Astrocyte (in vitro differentiated cells and primary cell): ENCODE data around the gene EMP2. TPM values are rescaled to one million over a fixed set of nuclear protein-coding genes. Genes with fewer than 3 reads are reported as not detected.

Experiments
- DNase-seq: peaks from one replicate; pipeline ENCODE4 v3.0.0-alpha.2; 2010; ENCODE audit warnings: low read depth
- FAIRE-seq: peaks from 2 replicates; lab custom pipeline; 2011; peaks lifted over from hg19 to GRCh38; lab: Jason Lieb, UNC
- H2AFZ ChIP-seq: 2 replicates; pipeline ENCODE4 v1.6.0; 2012; ENCODE audit warnings: low read depth, low read length, inconsistent platforms
- H3K27ac ChIP-seq: 2 replicates; pipeline ENCODE4 v1.5.1; 2011; ENCODE audit warnings: low read depth, low read length, inconsistent platforms
- H3K27me3 ChIP-seq: 2 replicates; pipeline ENCODE4 v1.6.0; 2011; ENCODE audit warnings: low read length, inconsistent platforms; ENCODE audit not compliant: insufficient read depth
- H3K36me3 ChIP-seq: 2 replicates; pipeline ENCODE4 v1.5.1; 2011; ENCODE audit warnings: low read length, inconsistent platforms; ENCODE audit not compliant: insufficient read depth
- H3K4me1 ChIP-seq: 2 replicates; pipeline ENCODE4 v1.5.1; 2011; ENCODE audit warnings: low read length, inconsistent platforms; ENCODE audit not compliant: insufficient read depth
- H3K4me2 ChIP-seq: 2 replicates; pipeline ENCODE4 v1.6.0; 2012; ENCODE audit warnings: low read length, inconsistent platforms
- H3K4me3 ChIP-seq: 2 replicates; pipeline ENCODE4 v1.5.1; 2011; ENCODE audit warnings: low read depth, mild to moderate bottlenecking, low read length, inconsistent platforms; ENCODE audit not compliant: insufficient read depth
- H3K79me2 ChIP-seq: 2 replicates; pipeline ENCODE4 v1.6.0; 2012; ENCODE audit warnings: mild to moderate bottlenecking, low read length, inconsistent platforms; ENCODE audit not compliant: insufficient read depth
- H3K9ac ChIP-seq: 2 replicates; pipeline ENCODE4 v1.6.0; 2012; ENCODE audit warnings: mild to moderate bottlenecking, low read length, inconsistent platforms
- H3K9me3 ChIP-seq: 2 replicates; pipeline ENCODE4 v1.5.1; 2012; ENCODE audit warnings: low read depth, mild to moderate bottlenecking, low read length, inconsistent platforms; ENCODE audit not compliant: insufficient read depth
- H4K20me1 ChIP-seq: 2 replicates; pipeline ENCODE4 v1.6.0; 2012; ENCODE audit warnings: low read length, inconsistent platforms; ENCODE audit not compliant: insufficient read depth
- H3K27ac Mint-ChIP-seq: one replicate; pipeline ENCODE4 v1.8.0; 2021; ENCODE audit warnings: mild to moderate bottlenecking, mixed read lengths; ENCODE audit not compliant: unreplicated experiment
- H3K27me3 Mint-ChIP-seq: one replicate; pipeline ENCODE4 v1.8.0; 2021; ENCODE audit warnings: low read depth, mixed read lengths; ENCODE audit not compliant: unreplicated experiment
- H3K36me3 Mint-ChIP-seq: one replicate; pipeline ENCODE4 v1.8.0; 2021; ENCODE audit warnings: low read depth, mixed read lengths; ENCODE audit not compliant: unreplicated experiment
- H3K4me1 Mint-ChIP-seq: one replicate; pipeline ENCODE4 v1.8.0; 2021; ENCODE audit warnings: low read depth, mixed read lengths; ENCODE audit not compliant: unreplicated experiment
- H3K4me3 Mint-ChIP-seq: one replicate; pipeline ENCODE4 v1.8.0; 2021; ENCODE audit warnings: mild to moderate bottlenecking, moderate library complexity, mixed read lengths; ENCODE audit not compliant: unreplicated experiment
- H3K9me3 Mint-ChIP-seq: one replicate; pipeline ENCODE4 v1.8.0; 2021; ENCODE audit warnings: mild to moderate bottlenecking, mixed read lengths; ENCODE audit not compliant: unreplicated experiment
- EZH2 ChIP-seq: IDR thresholded peaks from 2 replicates; pipeline ENCODE4 v1.6.1; 2012; ENCODE audit warnings: mild to moderate bottlenecking, low read length, inconsistent platforms; ENCODE audit not compliant: insufficient read depth
- total RNA-seq: library from RNA; stranded (reverse); gene quantifications from 2 replicates; pipeline ENCODE4 v1.2.1, GENCODE V29; 2021
- TF ChIP-seq, protein P1 (sequence below): IDR thresholded peaks from 2 replicates; pipeline ENCODE4 v1.5.1; 2011; ENCODE audit warnings: low read depth, mild to moderate bottlenecking, inconsistent platforms, low read length, moderate library complexity; ENCODE audit not compliant: insufficient read depth

The EMP2 gene
- total RNA-seq, 1 donor from 2014 or later = 1.7 TPM

DNA sequence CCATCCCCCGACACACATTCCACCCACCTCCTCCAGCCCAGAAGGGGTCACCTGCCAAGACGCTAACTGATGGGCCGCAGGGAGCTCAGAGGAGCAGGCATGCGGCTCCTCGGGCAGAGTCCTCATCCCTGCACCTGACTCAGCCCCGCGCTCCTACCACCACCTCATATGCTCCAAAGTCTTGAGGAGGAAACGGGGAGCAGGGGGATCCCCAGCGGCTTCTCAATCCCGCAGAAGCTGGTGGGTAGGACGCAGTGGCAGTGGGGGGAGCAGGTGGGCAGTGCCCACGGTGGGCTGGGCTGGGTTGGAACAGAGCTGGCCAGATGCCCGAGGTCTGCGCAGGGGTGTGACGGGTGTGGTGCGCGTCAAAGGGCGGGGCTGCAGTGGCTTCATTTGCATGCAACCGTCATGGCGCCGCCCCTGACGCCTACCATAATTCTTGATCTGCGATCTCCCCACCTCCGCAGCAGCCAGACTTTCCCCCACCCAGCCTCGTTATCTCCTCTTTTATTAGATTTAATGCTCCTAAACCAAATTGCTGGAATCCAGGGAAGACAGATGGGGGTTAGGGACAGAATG, 39.0 kb upstream of the EMP2 start:
- H3K9ac ChIP-seq = no peak overlapping the region
- Mint-ChIP-seq H3K27me3 (peaks cover 31% of the 10 kb centered on the region), H3K36me3 (no peaks in the 10 kb centered on the region), H3K27ac (no peak overlapping the region), H3K4me1 (peaks cover 6% of the 10 kb centered on the region), H3K9me3 (no peaks in the 10 kb centered on the region), H3K4me3 (no peak overlapping the region)
- TF ChIP-seq, protein P1, sequence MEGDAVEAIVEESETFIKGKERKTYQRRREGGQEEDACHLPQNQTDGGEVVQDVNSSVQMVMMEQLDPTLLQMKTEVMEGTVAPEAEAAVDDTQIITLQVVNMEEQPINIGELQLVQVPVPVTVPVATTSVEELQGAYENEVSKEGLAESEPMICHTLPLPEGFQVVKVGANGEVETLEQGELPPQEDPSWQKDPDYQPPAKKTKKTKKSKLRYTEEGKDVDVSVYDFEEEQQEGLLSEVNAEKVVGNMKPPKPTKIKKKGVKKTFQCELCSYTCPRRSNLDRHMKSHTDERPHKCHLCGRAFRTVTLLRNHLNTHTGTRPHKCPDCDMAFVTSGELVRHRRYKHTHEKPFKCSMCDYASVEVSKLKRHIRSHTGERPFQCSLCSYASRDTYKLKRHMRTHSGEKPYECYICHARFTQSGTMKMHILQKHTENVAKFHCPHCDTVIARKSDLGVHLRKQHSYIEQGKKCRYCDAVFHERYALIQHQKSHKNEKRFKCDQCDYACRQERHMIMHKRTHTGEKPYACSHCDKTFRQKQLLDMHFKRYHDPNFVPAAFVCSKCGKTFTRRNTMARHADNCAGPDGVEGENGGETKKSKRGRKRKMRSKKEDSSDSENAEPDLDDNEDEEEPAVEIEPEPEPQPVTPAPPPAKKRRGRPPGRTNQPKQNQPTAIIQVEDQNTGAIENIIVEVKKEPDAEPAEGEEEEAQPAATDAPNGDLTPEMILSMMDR = no peak
- TF ChIP-seq EZH2 = no peak
- no peak overlapping the region for H3K4me3 ChIP-seq
- H3K79me2 ChIP-seq = no peaks in the 10 kb centered on the region
- DNase-seq = no peak
- H3K4me1 ChIP-seq = peaks cover 9% of the 10 kb centered on the region
- no peaks in the 10 kb centered on the region for H3K27me3 ChIP-seq
- peak overlapping the region; percentile 66 for H3K4me2 ChIP-seq
- no peaks in the 10 kb centered on the region for H3K36me3 ChIP-seq
- no peak overlapping the region for H3K27ac ChIP-seq
- peak overlapping the region; percentile 55 for H2AFZ ChIP-seq
- no peak for FAIRE-seq
- H4K20me1 ChIP-seq = no peaks in the 10 kb centered on the region
- H3K9me3 ChIP-seq = no peaks in the 10 kb centered on the region

- Histone ChIP-seq H3K4me1 (peaks cover 9% of the 10 kb centered on the region), H3K9me3 (no peaks in the 10 kb centered on the region), H3K27me3 (no peaks in the 10 kb centered on the region), H3K4me2 (no peak overlapping the region), H2AFZ (no peak overlapping the region), H3K36me3 (no peaks in the 10 kb centered on the region), H4K20me1 (no peaks in the 10 kb centered on the region), H3K4me3 (no peak overlapping the region), H3K79me2 (no peaks in the 10 kb centered on the region), H3K9ac (no peak overlapping the region), H3K27ac (no peak overlapping the region)
- TF ChIP-seq, protein P1 = no peak
- no peak for TF ChIP-seq EZH2
- Mint-ChIP-seq H3K4me3 (no peak overlapping the region), H3K27me3 (peaks cover 31% of the 10 kb centered on the region), H3K36me3 (no peaks in the 10 kb centered on the region), H3K4me1 (peaks cover 6% of the 10 kb centered on the region), H3K9me3 (no peaks in the 10 kb centered on the region), H3K27ac (no peak overlapping the region)
- no peak for FAIRE-seq
- no peak for DNase-seq
Observed at GRCh38 chr16:10618710-10619209, 38.4 kb upstream of the EMP2 start.
